Skin epidermis (tissue), 12 donors: ENCODE data around the gene GAS2L1.
A peak's percentile ranks its signal among the peaks of the same experiment; 100 is the strongest.
"Not testable (repeated sequence)": the region's sequence is repeated elsewhere in the genome, so short reads cannot be mapped to it uniquely, and the experiment has no call there.

ENCODE experiments used
- H3K27ac ChIP-seq, 21 experiments: fragments of 200-600 bp; sonication (generic) in 11 of 21; one replicate each; pipeline ENCODE4 v1.5.0; 2020; ENCODE audit warnings: mild to moderate bottlenecking in 3 of 21, inconsistent platforms in 2 of 21, moderate library complexity in 2 of 21
- H3K4me3 ChIP-seq, 7 experiments: fragments of 200-600 bp; sonication (generic) in 2 of 7; one replicate each; pipeline ENCODE4 v1.5.0; 2020; ENCODE audit warnings: inconsistent platforms in 2 of 7, mild to moderate bottlenecking in 2 of 7, moderate library complexity in 1 of 7

Gene GAS2L1

GRCh38 chr22:29335656-29336055 is 29.2 kb downstream of the GAS2L1 start:
- Histone ChIP-seq H3K27ac (no peak overlapping the region), H3K4me3 (no peak overlapping the region)

GRCh38 chr22:29336751-29337490 is 30.5 kb downstream of the GAS2L1 start:
- Histone ChIP-seq H3K27ac (peak overlapping the region in 9 of 21 experiments; percentile 4 to 76 (median 52)), H3K4me3 (no peak overlapping the region)

GRCh38 chr22:29337631-29338284 is 31.3 kb downstream of the GAS2L1 start:
- no peak overlapping the region for H3K4me3 ChIP-seq
- H3K27ac ChIP-seq, result peak overlapping the region in 9 of 21 experiments; percentile 4 to 76 (median 52)

- Histone ChIP-seq H3K27ac (peak overlapping the region in 8 of 21 experiments; percentile 1 to 72 (median 36)), H3K4me3 (no peak overlapping the region)
These were observed 31.9 kb downstream of the GAS2L1 start for GRCh38 chr22:29338398-29338797.

GRCh38 chr22:29339381-29340235 is 33.2 kb downstream of the GAS2L1 start:
- peak overlapping the region in 6 of 21 experiments; percentile 3 to 72 (median 48) for H3K27ac ChIP-seq
- no peak overlapping the region for H3K4me3 ChIP-seq

GRCh38 chr22:29340566-29340965 is 34.1 kb downstream of the GAS2L1 start:
- Histone ChIP-seq H3K27ac (peak overlapping the region in 2 of 21 experiments; percentile 24 to 72), H3K4me3 (no peak overlapping the region)

GRCh38 chr22:29341056-29341848 is 34.8 kb downstream of the GAS2L1 start:
- peak overlapping the region in 2 of 21 experiments; percentile 7 to 72 for H3K27ac ChIP-seq

GRCh38 chr22:29341849-29342127 is 35.3 kb downstream of the GAS2L1 start:
- Histone ChIP-seq H3K27ac (peak overlapping the region in 1 of 21 experiments; percentile 7), H3K4me3 (no peak overlapping the region)

More at GRCh38 chr22:29341056-29341848, 34.8 kb downstream of the GAS2L1 start:
- H3K4me3 ChIP-seq, result no peak overlapping the region

GRCh38 chr22:29342177-29342576 is 35.7 kb downstream of the GAS2L1 start:
- H3K27ac ChIP-seq, result peak overlapping the region in 1 of 21 experiments; percentile 7
- no peak overlapping the region for H3K4me3 ChIP-seq

- H3K4me3 ChIP-seq, result no peak overlapping the region
- H3K27ac ChIP-seq, result peak overlapping the region in 1 of 21 experiments; percentile 24
These were observed 36.3 kb downstream of the GAS2L1 start for GRCh38 chr22:29342577-29343312.

- peak overlapping the region in 1 of 21 experiments; percentile 24 for H3K27ac ChIP-seq
- H3K4me3 ChIP-seq, result no peak overlapping the region
These were observed 36.9 kb downstream of the GAS2L1 start for GRCh38 chr22:29343313-29343805.

GRCh38 chr22:29344137-29344536 is 37.7 kb downstream of the GAS2L1 start:
- Histone ChIP-seq H3K4me3 (no peak overlapping the region), H3K27ac (peak overlapping the region in 1 of 21 experiments; percentile 23)

- H3K4me3 ChIP-seq, H3K27ac ChIP-seq: not testable (repeated sequence)
These were observed 38.4 kb downstream of the GAS2L1 start for GRCh38 chr22:29344889-29345288.

GRCh38 chr22:29345932-29346331 is 39.5 kb downstream of the GAS2L1 start:
- no peak overlapping the region for H3K27ac ChIP-seq

GRCh38 chr22:29346659-29347058 is 40.2 kb downstream of the GAS2L1 start:
- Histone ChIP-seq H3K4me3 (no peak overlapping the region), H3K27ac (peak overlapping the region in 6 of 21 experiments; percentile 1 to 53 (median 16))

More at GRCh38 chr22:29345932-29346331, 39.5 kb downstream of the GAS2L1 start:
- H3K4me3 ChIP-seq, result no peak overlapping the region

GRCh38 chr22:29348041-29348440 is 41.6 kb downstream of the GAS2L1 start:
- Histone ChIP-seq H3K4me3 (no peak overlapping the region), H3K27ac (peak overlapping the region in 1 of 21 experiments; percentile 35)

GRCh38 chr22:29348956-29349355 is 42.5 kb downstream of the GAS2L1 start:
- Histone ChIP-seq H3K4me3 (no peak overlapping the region), H3K27ac (peak overlapping the region in 3 of 21 experiments; percentile 27 to 38 (median 34))

GRCh38 chr22:29351042-29351441 is 44.6 kb downstream of the GAS2L1 start:
- Histone ChIP-seq H3K4me3 (no peak overlapping the region), H3K27ac (no peak overlapping the region)
